GM10847 (cell line): Measurements from ENCODE around the gene WWOX.

Experiments used
- POLR2A ChIP-seq: IDR thresholded peaks from 2 replicates; pipeline ENCODE4 v1.6.1; 2011; ENCODE audit not compliant: insufficient read length; ENCODE audit errors: extremely low read depth

The WWOX gene

GRCh38 chr16:78483124-78483992 is 383.9 kb downstream of the WWOX start:
- TF ChIP-seq POLR2A, result no peak

- TF ChIP-seq POLR2A, result no peak
Measured at GRCh38 chr16:78484509-78485058, 385.1 kb downstream of the WWOX start.

GRCh38 chr16:78485188-78485916 is 385.9 kb downstream of the WWOX start:
- TF ChIP-seq POLR2A, result no peak

GRCh38 chr16:78485917-78486257 is 386.4 kb downstream of the WWOX start:
- TF ChIP-seq POLR2A, result no peak

- no peak for TF ChIP-seq POLR2A
Measured at GRCh38 chr16:78487471-78487870, 388.0 kb downstream of the WWOX start.

GRCh38 chr16:78489072-78489471 is 389.6 kb downstream of the WWOX start:
- no peak for TF ChIP-seq POLR2A

GRCh38 chr16:78489631-78490030 is 390.2 kb downstream of the WWOX start:
- no peak for TF ChIP-seq POLR2A

GRCh38 chr16:78490431-78490830 is 391.0 kb downstream of the WWOX start:
- no peak for TF ChIP-seq POLR2A

- TF ChIP-seq POLR2A, result no peak
Measured at GRCh38 chr16:78490847-78491246, 391.4 kb downstream of the WWOX start.

- TF ChIP-seq POLR2A, result no peak
Measured at GRCh38 chr16:78493573-78493972, 394.1 kb downstream of the WWOX start.

- no peak for TF ChIP-seq POLR2A
Measured at GRCh38 chr16:78494105-78494504, 394.7 kb downstream of the WWOX start.

- TF ChIP-seq POLR2A, result no peak
Measured at GRCh38 chr16:78494674-78495073, 395.2 kb downstream of the WWOX start.

- TF ChIP-seq POLR2A, result no peak
Measured at GRCh38 chr16:78496189-78496588, 396.7 kb downstream of the WWOX start.

GRCh38 chr16:78499399-78499798 is 399.9 kb downstream of the WWOX start:
- TF ChIP-seq POLR2A, result no peak

- no peak for TF ChIP-seq POLR2A
Measured at GRCh38 chr16:78500659-78501270, 401.3 kb downstream of the WWOX start.

- TF ChIP-seq POLR2A, result no peak
Measured at GRCh38 chr16:78501744-78502143, 402.3 kb downstream of the WWOX start.

GRCh38 chr16:78502812-78503350 is 403.4 kb downstream of the WWOX start:
- no peak for TF ChIP-seq POLR2A
